Astrocyte (in vitro differentiated cells and primary cell): ENCODE data around the gene RPLP2.

ENCODE experiments used
- EZH2 ChIP-seq: IDR thresholded peaks from 2 replicates; pipeline ENCODE4 v1.6.1; 2012; ENCODE audit warnings: mild to moderate bottlenecking, low read length, inconsistent platforms; ENCODE audit not compliant: insufficient read depth
- TF ChIP-seq, protein P1 (sequence below): IDR thresholded peaks from 2 replicates; pipeline ENCODE4 v1.5.1; 2011; ENCODE audit warnings: low read depth, mild to moderate bottlenecking, inconsistent platforms, low read length, moderate library complexity; ENCODE audit not compliant: insufficient read depth

DNA sequence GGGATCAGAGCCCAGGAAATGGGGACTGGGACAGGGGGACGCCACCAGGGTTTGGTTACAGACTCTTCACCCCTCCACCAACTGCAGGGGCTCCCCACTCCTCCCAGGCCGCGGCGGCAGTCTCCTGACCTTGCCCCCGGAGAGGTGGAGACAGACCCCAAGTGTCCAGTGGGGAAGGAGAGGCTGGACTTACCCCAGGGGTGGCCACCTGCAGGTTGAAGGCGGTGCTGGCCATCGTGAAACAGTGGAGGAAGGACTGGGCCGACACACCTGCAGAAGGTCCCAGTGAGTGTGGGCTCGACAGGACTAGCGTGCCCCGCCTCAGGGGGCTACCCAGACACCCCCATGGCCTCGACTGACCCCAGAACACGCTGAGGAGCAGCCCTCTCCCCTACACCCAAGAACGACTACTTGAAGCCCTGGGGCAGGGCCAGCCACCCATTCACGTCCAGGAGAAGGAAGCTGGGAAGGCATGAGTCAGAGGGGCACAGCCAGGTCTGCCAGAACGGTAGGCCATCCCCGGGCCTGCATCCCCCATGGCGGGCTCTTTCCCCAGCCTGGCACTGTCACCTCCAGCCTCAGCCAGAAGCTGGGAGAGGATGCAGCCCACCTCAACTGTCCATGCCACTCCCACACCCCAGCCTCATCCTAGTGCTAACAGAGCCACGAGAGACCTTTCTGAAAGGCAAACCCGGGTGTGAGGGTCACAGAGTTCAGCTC is 34.7 kb upstream of the RPLP2 start:
- TF ChIP-seq, protein P1, sequence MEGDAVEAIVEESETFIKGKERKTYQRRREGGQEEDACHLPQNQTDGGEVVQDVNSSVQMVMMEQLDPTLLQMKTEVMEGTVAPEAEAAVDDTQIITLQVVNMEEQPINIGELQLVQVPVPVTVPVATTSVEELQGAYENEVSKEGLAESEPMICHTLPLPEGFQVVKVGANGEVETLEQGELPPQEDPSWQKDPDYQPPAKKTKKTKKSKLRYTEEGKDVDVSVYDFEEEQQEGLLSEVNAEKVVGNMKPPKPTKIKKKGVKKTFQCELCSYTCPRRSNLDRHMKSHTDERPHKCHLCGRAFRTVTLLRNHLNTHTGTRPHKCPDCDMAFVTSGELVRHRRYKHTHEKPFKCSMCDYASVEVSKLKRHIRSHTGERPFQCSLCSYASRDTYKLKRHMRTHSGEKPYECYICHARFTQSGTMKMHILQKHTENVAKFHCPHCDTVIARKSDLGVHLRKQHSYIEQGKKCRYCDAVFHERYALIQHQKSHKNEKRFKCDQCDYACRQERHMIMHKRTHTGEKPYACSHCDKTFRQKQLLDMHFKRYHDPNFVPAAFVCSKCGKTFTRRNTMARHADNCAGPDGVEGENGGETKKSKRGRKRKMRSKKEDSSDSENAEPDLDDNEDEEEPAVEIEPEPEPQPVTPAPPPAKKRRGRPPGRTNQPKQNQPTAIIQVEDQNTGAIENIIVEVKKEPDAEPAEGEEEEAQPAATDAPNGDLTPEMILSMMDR: no peak
- no peak for TF ChIP-seq EZH2
